Fibroblast of lung (primary cell): ENCODE measurements around the gene FBL. TPM values are rescaled to one million over a fixed set of nuclear protein-coding genes. Genes with fewer than 3 reads are reported as not detected.
"Not testable (repeated sequence)": the region's sequence is repeated elsewhere in the genome, so short reads cannot be mapped to it uniquely, and the experiment has no call there.

Experiments
- DNase-seq, 2 donors: peaks; one replicate each; pipeline versions ENCODE4 v3.0.0 to v3.0.0-alpha.2; 2010; ENCODE audit warnings: low read depth in 2 of 2
- H2AFZ ChIP-seq: 2 replicates; pipeline ENCODE4 v1.5.1; 2012; ENCODE audit warnings: low read length, control low read depth, inconsistent platforms
- H3K27ac ChIP-seq: 2 replicates; pipeline ENCODE4 v1.5.1; 2011; ENCODE audit warnings: low read length, control low read depth; ENCODE audit not compliant: insufficient read depth
- H3K27me3 ChIP-seq: 2 replicates; pipeline ENCODE4 v1.5.1; 2011; ENCODE audit warnings: mild to moderate bottlenecking, low read length; ENCODE audit not compliant: control insufficient read depth, insufficient read depth
- H3K36me3 ChIP-seq: 2 replicates; pipeline ENCODE4 v1.5.1; 2011; ENCODE audit warnings: low read length; ENCODE audit not compliant: control insufficient read depth, insufficient read depth
- H3K4me1 ChIP-seq: 2 replicates; pipeline ENCODE4 v1.5.1; 2011; ENCODE audit warnings: low read length; ENCODE audit not compliant: control insufficient read depth, insufficient read depth; ENCODE audit errors: extremely low read depth
- H3K4me2 ChIP-seq: 2 replicates; pipeline ENCODE4 v1.5.1; 2011; ENCODE audit warnings: low read length, control low read depth; ENCODE audit not compliant: insufficient read depth; ENCODE audit errors: extremely low read depth
- H3K4me3 ChIP-seq, 4 experiments: fragments of 200-600 bp in 1 of 4; sonication (generic) in 1 of 4; replicated peaks in 1 of 4; 2 replicates each; pipeline ENCODE4 v1.5.1; 2011 to 2016; ENCODE audit warnings: low read length in 4 of 4, low read depth in 3 of 4, mild to moderate bottlenecking in 3 of 4, control low read depth in 2 of 4, inconsistent platforms in 1 of 4, mixed read lengths in 1 of 4; ENCODE audit not compliant: insufficient read depth in 1 of 4; ENCODE audit errors: control extremely low read depth in 1 of 4
- H3K79me2 ChIP-seq: 2 replicates; pipeline ENCODE4 v1.5.1; 2012; ENCODE audit warnings: mild to moderate bottlenecking, low read length, inconsistent platforms; ENCODE audit not compliant: control insufficient read depth, insufficient read depth
- H3K9ac ChIP-seq: 2 replicates; pipeline ENCODE4 v1.5.1; 2011; ENCODE audit warnings: mild to moderate bottlenecking, low read length, control low read depth; ENCODE audit not compliant: insufficient read depth
- H3K9me3 ChIP-seq: 2 replicates; pipeline ENCODE4 v1.5.1; 2012; ENCODE audit warnings: low read depth, low read length; ENCODE audit not compliant: control insufficient read depth, insufficient read depth
- H4K20me1 ChIP-seq: 2 replicates; pipeline ENCODE4 v1.5.1; 2011; ENCODE audit warnings: low read length; ENCODE audit not compliant: control insufficient read depth, insufficient read depth; ENCODE audit errors: extremely low read depth
- CTCF ChIP-seq, 2 donors: IDR thresholded peaks in 1 of 2; conservative IDR thresholded peaks in 1 of 2; 1 replicate in 1 of 2; 2 replicates in 1 of 2; pipeline ENCODE4 v1.5.1; 2011 to 2012; ENCODE audit warnings: low read length in 2 of 2, control low read depth in 1 of 2, inconsistent platforms in 1 of 2, low read depth in 1 of 2, mild to moderate bottlenecking in 1 of 2
- EZH2 ChIP-seq: IDR thresholded peaks from 2 replicates; pipeline ENCODE4 v1.5.1; 2012; ENCODE audit warnings: low read length, control low read depth, mild to moderate bottlenecking; ENCODE audit errors: missing control alignments
- polyA plus RNA-seq, 2 donors: library from polyadenylated mRNA; depleted of rRNA in 1 of 2; stranded (reverse) in 1 of 2; unstranded in 1 of 2; fragments of >200 nt; gene quantifications; 2 replicates each; pipeline ENCODE4 v1.2.1, GENCODE V29; 2011 to 2012; ENCODE audit warnings: missing spikeins in 1 of 2
- total RNA-seq: library from RNA; depleted of rRNA; stranded (reverse); fragments of >200 nt; gene quantifications from 2 replicates; pipeline ENCODE4 v1.2.1, GENCODE V29; 2014

Gene FBL
- total and polyA plus RNA-seq, 2 donors (not counting 1 experiment from before 2014, with no cell fraction given): 127 to 177 TPM

GRCh38 chr19:39878398-39878797 lies 32.2 kb upstream of the FBL start:
- no peak overlapping the region for H3K27ac ChIP-seq
- H4K20me1 ChIP-seq: no peaks in the 10 kb centered on the region
- H3K79me2 ChIP-seq: no peaks in the 10 kb centered on the region
- no peak overlapping the region for H3K9ac ChIP-seq
- no peaks in the 10 kb centered on the region for H3K4me1 ChIP-seq
- H3K36me3 ChIP-seq: no peaks in the 10 kb centered on the region
- H3K4me3 ChIP-seq: no peak overlapping the region
- H2AFZ ChIP-seq: no peak overlapping the region
- no peaks in the 10 kb centered on the region for H3K27me3 ChIP-seq
- no peak overlapping the region for H3K4me2 ChIP-seq
- DNase-seq: no peak
- no peak for TF ChIP-seq EZH2
- TF ChIP-seq CTCF (conservative IDR thresholded peaks at IDR 0.05 in 1 of 2, IDR thresholded peaks at IDR 0.05 in 1 of 2; ENCODE audit: low read depth in 1 of 2, low read length in 2 of 2): no peak
- H3K9me3 ChIP-seq: no peaks in the 10 kb centered on the region

GRCh38 chr19:39877982-39878381 lies 31.8 kb upstream of the FBL start:
- H2AFZ ChIP-seq, H3K9ac ChIP-seq, H3K4me1 ChIP-seq, H4K20me1 ChIP-seq, H3K9me3 ChIP-seq, H3K4me3 ChIP-seq, H3K27ac ChIP-seq, DNase-seq, H3K79me2 ChIP-seq, H3K36me3 ChIP-seq, H3K4me2 ChIP-seq, H3K27me3 ChIP-seq: not testable (repeated sequence)

GRCh38 chr19:39877488-39877887 lies 31.3 kb upstream of the FBL start:
- H3K9me3 ChIP-seq, H3K36me3 ChIP-seq, DNase-seq, H3K4me1 ChIP-seq, H3K27me3 ChIP-seq, H3K27ac ChIP-seq, H3K4me3 ChIP-seq, H4K20me1 ChIP-seq, H3K9ac ChIP-seq, H3K4me2 ChIP-seq, H3K79me2 ChIP-seq, H2AFZ ChIP-seq: not testable (repeated sequence)

GRCh38 chr19:39876486-39876885 lies 30.3 kb upstream of the FBL start:
- H3K27me3 ChIP-seq, H3K9me3 ChIP-seq, H3K27ac ChIP-seq, DNase-seq, H3K4me1 ChIP-seq, H2AFZ ChIP-seq, H3K4me3 ChIP-seq, H3K79me2 ChIP-seq, H4K20me1 ChIP-seq, H3K36me3 ChIP-seq, H3K4me2 ChIP-seq, H3K9ac ChIP-seq: not testable (repeated sequence)

- not testable (repeated sequence) for H3K27ac ChIP-seq, H3K27me3 ChIP-seq, H3K9me3 ChIP-seq, H3K4me1 ChIP-seq, DNase-seq, H3K4me2 ChIP-seq, H3K79me2 ChIP-seq, H3K36me3 ChIP-seq, H3K9ac ChIP-seq, H3K4me3 ChIP-seq, H2AFZ ChIP-seq, H4K20me1 ChIP-seq
Observed at GRCh38 chr19:39875401-39875864, 29.3 kb upstream of the FBL start.
